DOHH2 (cell line): ENCODE measurements around the gene ERG.

ENCODE experiments used
- H3F3A ChIP-seq: fragments of 200-600 bp; sonication (generic), shearing (Covaris generic); 2 replicates; pipeline ENCODE4 v1.6.0; 2016; ENCODE audit warnings: antibody characterized with exemption, mild to moderate bottlenecking; ENCODE audit not compliant: control insufficient read depth, insufficient read depth
- H3K27ac ChIP-seq: fragments of 200-600 bp; sonication (generic); 2 replicates; pipeline ENCODE4 v1.5.1; 2014; ENCODE audit warnings: low read depth, mild to moderate bottlenecking, low read length, moderate library complexity
- H3K27me3 ChIP-seq: fragments of 200-600 bp; sonication (generic); 2 replicates; pipeline ENCODE4 v1.6.1; 2014; ENCODE audit warnings: mild to moderate bottlenecking, low read length, mixed read lengths; ENCODE audit not compliant: control insufficient read depth
- H3K36me3 ChIP-seq: fragments of 200-600 bp; sonication (generic); 2 replicates; pipeline ENCODE4 v1.6.1; 2014; ENCODE audit warnings: mild to moderate bottlenecking, low read length, moderate library complexity, mixed read lengths; ENCODE audit not compliant: control insufficient read depth
- H3K4me1 ChIP-seq: fragments of 200-600 bp; sonication (generic); 2 replicates; pipeline ENCODE4 v1.6.1; 2014; ENCODE audit warnings: mild to moderate bottlenecking, low read length, mixed read lengths; ENCODE audit not compliant: control insufficient read depth
- H3K4me2 ChIP-seq: fragments of 200-600 bp; sonication (generic); 2 replicates; pipeline ENCODE4 v1.6.0; 2014; ENCODE audit warnings: mild to moderate bottlenecking, low read length, moderate library complexity
- H3K4me3 ChIP-seq: fragments of 200-600 bp; sonication (generic); 2 replicates; pipeline ENCODE4 v1.5.1; 2014; ENCODE audit warnings: mild to moderate bottlenecking, low read length, mixed read lengths
- H3K79me2 ChIP-seq: fragments of 200-600 bp; sonication (generic); 2 replicates; pipeline ENCODE4 v1.6.1; 2014; ENCODE audit warnings: mild to moderate bottlenecking, low read length, mixed read lengths; ENCODE audit not compliant: control insufficient read depth
- H3K9me2 ChIP-seq: fragments of 200-600 bp; sonication (generic); replicated peaks from 2 replicates; pipeline ENCODE4 v1.6.1; 2014; ENCODE audit warnings: mild to moderate bottlenecking, low read length, mixed read lengths; ENCODE audit not compliant: control insufficient read depth
- H3K9me3 ChIP-seq: fragments of 200-600 bp; sonication (generic); 2 replicates; pipeline ENCODE4 v1.6.1; 2014; ENCODE audit warnings: antibody characterized with exemption, low read length, mixed read lengths; ENCODE audit not compliant: control insufficient read depth, insufficient read depth
- H4K20me1 ChIP-seq: fragments of 200-600 bp; sonication (generic); 2 replicates; pipeline ENCODE4 v1.6.0; 2014; ENCODE audit warnings: low read depth, mild to moderate bottlenecking, antibody characterized with exemption, low read length, moderate library complexity; ENCODE audit not compliant: control insufficient read depth, insufficient read depth
- EZH2phosphoT487 ChIP-seq: fragments of 200-600 bp; sonication (generic); IDR thresholded peaks from 2 replicates; pipeline ENCODE4 v1.6.1; 2017; ENCODE audit warnings: borderline replicate concordance, mild to moderate bottlenecking, antibody characterized with exemption, low read length, moderate library complexity, mixed read lengths
- TF ChIP-seq, protein P1 (sequence below): fragments of 200-600 bp; sonication (generic); IDR thresholded peaks from one replicate; pipeline ENCODE4 v1.5.1; 2014; ENCODE audit warnings: antibody characterized with exemption, mild to moderate bottlenecking, low read depth, low read length; ENCODE audit not compliant: poor library complexity, severe bottlenecking

ERG gene

DNA sequence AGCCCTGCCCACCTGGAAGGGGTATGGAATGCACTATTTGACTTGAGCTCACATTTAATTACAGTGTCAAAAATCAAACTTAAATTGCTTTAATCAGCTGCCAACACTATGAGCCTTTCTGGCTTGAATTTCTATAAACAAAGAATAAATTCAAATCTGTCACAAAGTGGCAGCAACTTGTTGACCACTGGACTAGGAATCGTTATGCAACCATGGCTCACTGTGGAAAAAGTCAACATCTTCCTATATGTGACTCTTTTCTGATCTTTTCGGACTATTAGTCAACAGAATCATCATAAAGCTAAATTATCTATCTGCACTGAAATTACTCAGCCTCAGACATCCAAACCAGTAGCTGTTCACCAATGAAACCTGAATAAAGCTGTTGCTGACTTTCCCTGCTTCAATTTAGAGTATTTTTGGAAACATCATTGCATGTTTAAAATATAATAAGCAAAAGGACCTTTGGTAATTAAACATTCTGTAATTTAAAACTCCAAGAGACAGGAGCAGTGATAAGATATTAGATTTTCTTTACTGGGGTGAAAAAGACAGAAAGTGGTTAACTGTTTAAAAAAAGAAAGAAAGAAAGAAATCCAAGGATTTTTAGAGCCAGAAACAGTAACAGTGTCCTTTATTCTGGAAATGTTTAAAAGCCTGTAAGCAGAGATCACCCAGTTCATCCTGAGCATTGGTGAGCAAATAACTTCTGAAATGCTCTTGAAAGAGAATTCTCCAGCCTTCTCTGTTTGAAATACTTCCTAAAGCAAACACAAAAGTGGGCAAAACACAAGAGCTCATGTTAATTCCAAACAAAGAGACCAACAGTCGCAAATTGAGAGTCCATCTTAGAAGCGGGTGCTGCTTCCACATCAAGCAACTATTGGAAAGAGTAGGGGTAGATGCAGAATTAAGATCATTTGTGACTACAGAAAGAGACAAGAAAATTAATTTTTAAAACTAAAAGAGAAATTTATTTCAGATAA, 26.2 kb upstream of the ERG start:
- Histone ChIP-seq H3F3A (no peaks in the 10 kb centered on the region), H3K4me1 (no peaks in the 10 kb centered on the region), H3K79me2 (no peaks in the 10 kb centered on the region), H3K9me3 (no peaks in the 10 kb centered on the region), H3K27ac (no peak overlapping the region), H3K9me2 (no peaks in the 10 kb centered on the region), H3K27me3 (peaks cover 10% of the 10 kb centered on the region), H3K4me2 (no peak overlapping the region), H4K20me1 (no peaks in the 10 kb centered on the region), H3K4me3 (no peak overlapping the region), H3K36me3 (no peaks in the 10 kb centered on the region)
- TF ChIP-seq, protein P1, sequence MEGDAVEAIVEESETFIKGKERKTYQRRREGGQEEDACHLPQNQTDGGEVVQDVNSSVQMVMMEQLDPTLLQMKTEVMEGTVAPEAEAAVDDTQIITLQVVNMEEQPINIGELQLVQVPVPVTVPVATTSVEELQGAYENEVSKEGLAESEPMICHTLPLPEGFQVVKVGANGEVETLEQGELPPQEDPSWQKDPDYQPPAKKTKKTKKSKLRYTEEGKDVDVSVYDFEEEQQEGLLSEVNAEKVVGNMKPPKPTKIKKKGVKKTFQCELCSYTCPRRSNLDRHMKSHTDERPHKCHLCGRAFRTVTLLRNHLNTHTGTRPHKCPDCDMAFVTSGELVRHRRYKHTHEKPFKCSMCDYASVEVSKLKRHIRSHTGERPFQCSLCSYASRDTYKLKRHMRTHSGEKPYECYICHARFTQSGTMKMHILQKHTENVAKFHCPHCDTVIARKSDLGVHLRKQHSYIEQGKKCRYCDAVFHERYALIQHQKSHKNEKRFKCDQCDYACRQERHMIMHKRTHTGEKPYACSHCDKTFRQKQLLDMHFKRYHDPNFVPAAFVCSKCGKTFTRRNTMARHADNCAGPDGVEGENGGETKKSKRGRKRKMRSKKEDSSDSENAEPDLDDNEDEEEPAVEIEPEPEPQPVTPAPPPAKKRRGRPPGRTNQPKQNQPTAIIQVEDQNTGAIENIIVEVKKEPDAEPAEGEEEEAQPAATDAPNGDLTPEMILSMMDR, result no peak
- no peak for TF ChIP-seq EZH2phosphoT487

DNA sequence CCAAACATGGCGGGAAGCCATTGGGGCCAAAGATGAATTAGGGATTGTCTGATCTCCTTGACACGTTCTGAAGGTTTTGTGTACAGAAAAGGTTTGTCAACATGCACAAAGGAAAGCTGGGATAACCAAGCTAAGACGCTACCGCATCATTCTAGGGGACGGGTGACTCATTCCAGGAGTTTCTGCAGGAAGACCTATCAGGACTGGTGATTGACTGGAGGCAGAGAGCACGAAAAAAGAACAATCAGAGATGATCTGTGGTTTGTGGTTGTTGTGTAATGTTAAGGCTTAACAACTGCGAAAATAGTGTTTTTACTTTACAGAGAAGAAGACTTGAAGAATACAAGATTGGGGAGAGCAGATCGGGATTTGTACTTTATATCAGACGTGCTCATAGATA, 22.2 kb upstream of the ERG start:
- no peak for TF ChIP-seq EZH2phosphoT487
- TF ChIP-seq, protein P1, result no peak
- Histone ChIP-seq H3K9me3 (no peaks in the 10 kb centered on the region), H3K4me1 (no peaks in the 10 kb centered on the region), H3K36me3 (no peaks in the 10 kb centered on the region), H3F3A (no peaks in the 10 kb centered on the region), H3K4me3 (no peak overlapping the region), H3K27ac (no peak overlapping the region), H3K27me3 (peaks cover 13% of the 10 kb centered on the region), H4K20me1 (no peaks in the 10 kb centered on the region), H3K9me2 (no peaks in the 10 kb centered on the region), H3K79me2 (no peaks in the 10 kb centered on the region), H3K4me2 (no peak overlapping the region)

DNA sequence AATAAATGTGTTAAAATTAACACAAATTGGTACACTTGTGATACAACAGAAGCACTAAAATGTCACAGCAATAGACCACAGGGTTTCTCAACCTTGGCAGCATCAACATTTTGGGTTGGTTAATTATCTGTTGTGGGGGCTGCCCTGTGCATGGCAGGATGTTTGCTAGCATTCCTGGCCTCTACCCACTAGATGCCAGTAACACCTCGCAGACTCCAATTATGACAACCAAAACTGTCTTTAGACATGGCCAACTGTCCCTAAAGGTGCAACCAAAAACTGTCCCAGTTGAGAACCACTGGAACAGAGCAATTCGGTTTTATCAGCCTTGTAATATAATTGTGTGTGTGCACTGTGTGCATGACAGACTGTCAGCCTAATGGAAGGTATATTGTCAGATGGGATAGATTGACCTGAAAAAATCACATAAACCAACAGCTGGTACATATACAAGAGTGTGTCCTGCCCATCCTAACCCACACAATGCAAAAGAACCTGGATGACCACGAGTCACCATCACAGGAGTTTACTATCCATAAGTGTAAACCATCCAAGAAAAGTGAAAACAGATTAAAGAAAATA, 13.5 kb upstream of the ERG start:
- TF ChIP-seq EZH2phosphoT487, result no peak
- TF ChIP-seq, protein P1, result no peak
- H3K9me2 ChIP-seq, result no peaks in the 10 kb centered on the region
- H3K27ac ChIP-seq, result no peak overlapping the region
- H4K20me1 ChIP-seq, result no peaks in the 10 kb centered on the region
- H3K79me2 ChIP-seq, result no peaks in the 10 kb centered on the region
- no peaks in the 10 kb centered on the region for H3K36me3 ChIP-seq
- H3K4me1 ChIP-seq, result no peaks in the 10 kb centered on the region
- no peaks in the 10 kb centered on the region for H3F3A ChIP-seq
- no peak overlapping the region for H3K4me2 ChIP-seq
- H3K27me3 ChIP-seq, result no peaks in the 10 kb centered on the region
- H3K9me3 ChIP-seq, result no peaks in the 10 kb centered on the region
- no peak overlapping the region for H3K4me3 ChIP-seq
